ENCODE data around the gene NLRP7.
A peak's percentile ranks its signal among the peaks of the same experiment; 100 is the strongest.
"Not testable (repeated sequence)": the region's sequence is repeated elsewhere in the genome, so short reads cannot be mapped to it uniquely, and the experiment has no call there.

NLRP7 gene

GRCh38 chr19:54969647-54970046 lies 22.3 kb upstream of the NLRP7 start:
- Histone ChIP-seq H3K4me3 (replicated peaks; ENCODE audit: insufficient read depth, low read length) (no peak overlapping the region), H3K27me3 (ENCODE audit: insufficient read depth, poor library complexity, severe bottlenecking) (no peaks in the 10 kb centered on the region), H3K27ac (replicated peaks) (no peak overlapping the region)
- TF ChIP-seq GABPA (IDR thresholded peaks at IDR 0.05; ENCODE audit: low read depth): no peak
- TF ChIP-seq SPI1 (IDR thresholded peaks at IDR 0.05; ENCODE audit: borderline replicate concordance, low read depth): no peak
- TF ChIP-seq CTCF (IDR thresholded peaks at IDR 0.05; ENCODE audit: insufficient read depth, low read length): no peak
- TF ChIP-seq POLR2AphosphoS5 (IDR thresholded peaks at IDR 0.05; ENCODE audit: low read depth): no peak
- no peak for TF ChIP-seq REST (IDR thresholded peaks at IDR 0.05; ENCODE audit: insufficient replicate concordance, low read depth)
- DNase-seq (ENCODE audit: low read depth in 1 of 2, low spot score in 1 of 2): no peak

- Histone ChIP-seq H3K4me3 (replicated peaks; ENCODE audit: insufficient read depth, low read length) (no peak overlapping the region), H3K27ac (replicated peaks) (no peak overlapping the region), H3K27me3 (ENCODE audit: insufficient read depth, poor library complexity, severe bottlenecking) (no peaks in the 10 kb centered on the region)
- TF ChIP-seq GABPA (IDR thresholded peaks at IDR 0.05; ENCODE audit: low read depth) (no peak), REST (IDR thresholded peaks at IDR 0.05; ENCODE audit: insufficient replicate concordance, low read depth) (no peak), POLR2AphosphoS5 (IDR thresholded peaks at IDR 0.05; ENCODE audit: low read depth) (no peak), SPI1 (IDR thresholded peaks at IDR 0.05; ENCODE audit: borderline replicate concordance, low read depth) (no peak), CTCF (IDR thresholded peaks at IDR 0.05; ENCODE audit: insufficient read depth, low read length) (no peak)
- DNase-seq (ENCODE audit: low read depth in 1 of 2, low spot score in 1 of 2): no peak
Observed at GRCh38 chr19:54967611-54968010, 20.3 kb upstream of the NLRP7 start.

DNA sequence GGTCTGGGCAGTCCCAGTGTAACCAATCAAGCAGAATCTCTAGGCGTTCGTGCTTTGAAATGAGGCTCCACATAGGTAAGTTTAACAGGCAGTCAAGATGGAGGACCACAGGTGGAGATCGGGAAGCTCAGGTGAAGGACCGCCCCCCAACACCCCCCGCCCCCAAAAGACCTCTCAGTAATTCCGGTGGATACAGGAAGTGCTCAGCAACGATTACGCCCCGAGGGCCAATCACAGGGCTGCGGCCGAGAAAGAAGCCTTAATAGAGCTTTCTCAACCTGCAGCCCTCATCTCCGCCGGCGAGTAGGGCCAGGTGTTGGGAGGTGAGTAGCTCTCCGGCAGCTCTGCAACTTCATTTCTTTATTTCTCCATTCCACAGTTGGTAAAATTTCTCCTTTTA lies 17.7 kb upstream of the NLRP7 start:
- not testable (repeated sequence) for H3K27me3 ChIP-seq (ENCODE audit: insufficient read depth, poor library complexity, severe bottlenecking); H3K27ac ChIP-seq (replicated peaks); H3K4me3 ChIP-seq (replicated peaks; ENCODE audit: insufficient read depth, low read length); DNase-seq (ENCODE audit: low read depth in 1 of 2, low spot score in 1 of 2)

- Histone ChIP-seq H3K27ac (replicated peaks) (peak overlapping the region; percentile 20; the same call in 1 of the 2 replicates), H3K27me3 (ENCODE audit: insufficient read depth, poor library complexity, severe bottlenecking) (no peaks in the 10 kb centered on the region), H3K4me3 (replicated peaks; ENCODE audit: insufficient read depth, low read length) (no peak overlapping the region)
- peak; percentile 28 to 76 for DNase-seq (ENCODE audit: low read depth in 1 of 2, low spot score in 1 of 2)
- peak; percentile 80 for TF ChIP-seq SPI1 (IDR thresholded peaks at IDR 0.05; ENCODE audit: borderline replicate concordance, low read depth)
- no peak for TF ChIP-seq POLR2AphosphoS5 (IDR thresholded peaks at IDR 0.05; ENCODE audit: low read depth)
- TF ChIP-seq REST (IDR thresholded peaks at IDR 0.05; ENCODE audit: insufficient replicate concordance, low read depth): no peak
- no peak for TF ChIP-seq GABPA (IDR thresholded peaks at IDR 0.05; ENCODE audit: low read depth)
- TF ChIP-seq CTCF (IDR thresholded peaks at IDR 0.05; ENCODE audit: insufficient read depth, low read length): no peak
Observed at GRCh38 chr19:54959840-54960239, 12.5 kb upstream of the NLRP7 start.
